Activated CD4-positive, alpha-beta T cell treated with anti-CD3 and anti-CD28 coated beads, Interleukin-2, amount 50 U/mL, for 1 hour (primary cell): ENCODE data around the gene DGAT2.
"Not testable (repeated sequence)": the region's sequence is repeated elsewhere in the genome, so short reads cannot be mapped to it uniquely, and the experiment has no call there.

Source experiments
- DNase-seq: peaks from one replicate; pipeline ENCODE4 v3.0.0-alpha.2; 2020

The DGAT2 gene

GRCh38 chr11:75754933-75755332 lies 13.6 kb upstream of the DGAT2 start:
- not testable (repeated sequence) for DNase-seq

- DNase-seq: no peak
Observed at GRCh38 chr11:75757651-75758050, 10.9 kb upstream of the DGAT2 start.

GRCh38 chr11:75759832-75760231 lies 8.7 kb upstream of the DGAT2 start:
- DNase-seq: no peak

GRCh38 chr11:75760243-75760642 lies 8.3 kb upstream of the DGAT2 start:
- no peak for DNase-seq

GRCh38 chr11:75760710-75761493 lies 7.7 kb upstream of the DGAT2 start:
- DNase-seq: no peak

GRCh38 chr11:75762158-75762557 lies 6.4 kb upstream of the DGAT2 start:
- DNase-seq: no peak

- DNase-seq: no peak
Observed at GRCh38 chr11:75762885-75763284, 5.7 kb upstream of the DGAT2 start.

- DNase-seq: no peak
Observed at GRCh38 chr11:75763846-75764245, 4.7 kb upstream of the DGAT2 start.

- no peak for DNase-seq
Observed at GRCh38 chr11:75765116-75765515, 3.5 kb upstream of the DGAT2 start.

GRCh38 chr11:75766443-75767227 lies 1.9 kb upstream of the DGAT2 start:
- DNase-seq: no peak

- DNase-seq: no peak
Observed at GRCh38 chr11:75767228-75767572, 1.4 kb upstream of the DGAT2 start.

GRCh38 chr11:75767793-75768111 lies 826 bp upstream of the DGAT2 start:
- DNase-seq: no peak

GRCh38 chr11:75768909-75769771 lies 562 bp downstream of the DGAT2 start:
- no peak for DNase-seq

- no peak for DNase-seq
Observed at GRCh38 chr11:75770102-75770501, 1.5 kb downstream of the DGAT2 start.

GRCh38 chr11:75771646-75772410 lies 3.2 kb downstream of the DGAT2 start:
- DNase-seq: no peak

- no peak for DNase-seq
Observed at GRCh38 chr11:75773595-75774353, 5.2 kb downstream of the DGAT2 start.

GRCh38 chr11:75775056-75775455 lies 6.5 kb downstream of the DGAT2 start:
- DNase-seq: no peak

- DNase-seq: no peak
Observed at GRCh38 chr11:75776546-75776945, 8.0 kb downstream of the DGAT2 start.

- DNase-seq: no peak
Observed at GRCh38 chr11:75777461-75778110, 9.0 kb downstream of the DGAT2 start.

- no peak for DNase-seq
Observed at GRCh38 chr11:75778962-75779361, 10.4 kb downstream of the DGAT2 start.

- DNase-seq: no peak
Observed at GRCh38 chr11:75779960-75780359, 11.4 kb downstream of the DGAT2 start.

- no peak for DNase-seq
Observed at GRCh38 chr11:75780888-75781287, 12.3 kb downstream of the DGAT2 start.
